Measurements from ENCODE around the gene BCL2A1. TPM values are rescaled to one million over a fixed set of nuclear protein-coding genes. Genes with fewer than 3 reads are reported as not detected.

BCL2A1 gene
- total and polyA plus RNA-seq, 2 of the 4 experiments (the other 2 are of a cell fraction) = 2.3 to 4.5 TPM

- ATAC-seq (ENCODE audit: low read depth) (peak; percentile 35; the same call in 1 of the 2 replicates), DNase-seq (peak; percentile 49)
- Histone ChIP-seq H3K4ac (ENCODE audit: low read depth, low read length) (no peak overlapping the region), H3K23ac (ENCODE audit: low read depth, low read length) (no peak overlapping the region), H3K36me3 (ENCODE audit: control insufficient read depth, insufficient read depth, low read length) (no peaks in the 10 kb centered on the region), H3K9me1 (ENCODE audit: insufficient read depth, low read length) (no peaks in the 10 kb centered on the region), H4K20me1 (ENCODE audit: insufficient read depth, low read length) (no peaks in the 10 kb centered on the region), H4K91ac (ENCODE audit: insufficient read depth, low read depth, low read length) (no peak overlapping the region), H3K4me1 (ENCODE audit: control insufficient read depth, insufficient read depth, low read length) (no peaks in the 10 kb centered on the region), H3K27me3 (ENCODE audit: control insufficient read depth, insufficient read depth, low read length) (no peaks in the 10 kb centered on the region; the same call in 1 of the 2 replicates), H2BK5ac (ENCODE audit: low read depth, low read length, poor library complexity, severe bottlenecking) (no peak overlapping the region), H3K18ac (ENCODE audit: low read depth, low read length) (no peak overlapping the region), H3K4me3 (ENCODE audit: insufficient read depth, low read depth, low read length) (no peak overlapping the region), H2BK15ac (ENCODE audit: low read depth, low read length) (no peak overlapping the region), H3K14ac (replicated peaks; ENCODE audit: low read depth, low read length) (no peak overlapping the region), H4K5ac (ENCODE audit: low read depth, low read length) (no peak overlapping the region), H2BK120ac (ENCODE audit: low read depth, low read length) (no peak overlapping the region), H4K8ac (ENCODE audit: low read depth in 2 of 2, low read length in 2 of 2) (no peak overlapping the region), H3K9ac (ENCODE audit: low read depth, low read length) (no peak overlapping the region), H3K4me2 (ENCODE audit: low read depth, low read length) (no peak overlapping the region), H2AK5ac (ENCODE audit: low read depth, low read length) (no peak overlapping the region; the same call in 1 of the 2 replicates), H3K9me3 (ENCODE audit: control insufficient read depth, insufficient read depth, low read length) (no peaks in the 10 kb centered on the region), H3K56ac (ENCODE audit: extremely low read depth, insufficient read depth, low read length) (no peak overlapping the region), H3K79me1 (ENCODE audit: low read depth in 1 of 2, low read length in 2 of 2) (no peaks in the 10 kb centered on the region), H2AK9ac (replicated peaks; ENCODE audit: low read depth, low read length, poor library complexity) (no peak overlapping the region), H2AFZ (replicated peaks; ENCODE audit: low read length, poor library complexity) (no peak overlapping the region), H2BK20ac (ENCODE audit: low read depth, low read length) (no peak overlapping the region), H3K27ac (ENCODE audit: insufficient read depth, low read length) (no peak overlapping the region)
- TF ChIP-seq MXI1 (IDR thresholded peaks at IDR 0.05; ENCODE audit: borderline replicate concordance, low read depth, low read length) (no peak), CEBPB (IDR thresholded peaks at IDR 0.05; ENCODE audit: low read depth, low read length) (peak; percentile 59)
- in situ Hi-C loops (cut with MboI; ENCODE audit: low sequenced_read_pairs) = loop anchor here (5.0 to 25.0 kb wide), 2 partner anchors 352 to 607 kb away; no protein-coding TSS in a partner anchor
- dilution Hi-C loops (cut with HindIII; ENCODE audit: low sequenced_read_pairs, unreplicated experiment) = no loop called here
- WGBS, 2 experiments (ENCODE audit: extremely low coverage in 2 of 2, insufficient read length in 1 of 2) = 50% methylated on average over 2 of the region's 5 CpGs; no CpG with 5 or more reads in 1 of the 2 experiments
- ChIA-PET CTCF (no interaction called here), POLR2A (ENCODE audit: unreplicated experiment) (no interaction called here)
- BruUV-seq (replicated peaks) = no TSS peak
- intact Hi-C loops (cut with micrococcal nuclease) = loop anchor here (5.0 kb wide), 1 partner anchor 597 kb away; no protein-coding TSS in a partner anchor
Observed at GRCh38 chr15:79989682-79990081, 18.7 kb upstream of the BCL2A1 start.

Measured in IMR-90 (cell line).